SW 1271 (cell line): ENCODE results near the gene TRPM3.
A peak's percentile ranks its signal among the peaks of the same experiment; 100 is the strongest.

Source experiments
- DNase-seq, 2 experiments: peaks; one replicate each; lab custom pipeline; 2025; lab: John Stamatoyannopoulos, UW

Gene TRPM3

GRCh38 chr9:70947511-70947910, 173.9 kb downstream of the TRPM3 start:
- DNase-seq: no peak

- DNase-seq: no peak
Measured at GRCh38 chr9:70947086-70947485, 174.3 kb downstream of the TRPM3 start.

- no peak for DNase-seq
Measured at GRCh38 chr9:70945301-70945700, 176.1 kb downstream of the TRPM3 start.

GRCh38 chr9:70941191-70941590, 180.2 kb downstream of the TRPM3 start:
- no peak for DNase-seq

GRCh38 chr9:70940605-70941004, 180.8 kb downstream of the TRPM3 start:
- no peak for DNase-seq

GRCh38 chr9:70936536-70936935, 184.9 kb downstream of the TRPM3 start:
- DNase-seq: no peak

GRCh38 chr9:70935856-70936255, 185.6 kb downstream of the TRPM3 start:
- no peak for DNase-seq

- DNase-seq: no peak
Measured at GRCh38 chr9:70934642-70935041, 186.8 kb downstream of the TRPM3 start.

- no peak for DNase-seq
Measured at GRCh38 chr9:70933321-70933720, 188.1 kb downstream of the TRPM3 start.

- DNase-seq: no peak
Measured at GRCh38 chr9:70932097-70932496, 189.3 kb downstream of the TRPM3 start.

- DNase-seq: no peak
Measured at GRCh38 chr9:70927530-70927929, 193.9 kb downstream of the TRPM3 start.

- peak; percentile 30 to 78 for DNase-seq
Measured at GRCh38 chr9:70924895-70925547, 196.4 kb downstream of the TRPM3 start.

GRCh38 chr9:70924380-70924779, 197.0 kb downstream of the TRPM3 start:
- no peak for DNase-seq

GRCh38 chr9:70923961-70924360, 197.5 kb downstream of the TRPM3 start:
- DNase-seq: no peak

- no peak for DNase-seq
Measured at GRCh38 chr9:70921136-70921535, 200.3 kb downstream of the TRPM3 start.

- DNase-seq: no peak
Measured at GRCh38 chr9:70917277-70917676, 204.1 kb downstream of the TRPM3 start.

- no peak for DNase-seq
Measured at GRCh38 chr9:70911791-70912190, 209.6 kb downstream of the TRPM3 start.

GRCh38 chr9:70910598-70910997, 210.8 kb downstream of the TRPM3 start:
- DNase-seq: no peak

GRCh38 chr9:70902692-70903131, 218.7 kb downstream of the TRPM3 start:
- peak; percentile 74 to 90 for DNase-seq

- DNase-seq: no peak
Measured at GRCh38 chr9:70902171-70902570, 219.2 kb downstream of the TRPM3 start.

- DNase-seq: no peak
Measured at GRCh38 chr9:70901746-70902145, 219.7 kb downstream of the TRPM3 start.

- DNase-seq: no peak
Measured at GRCh38 chr9:70901013-70901412, 220.4 kb downstream of the TRPM3 start.

GRCh38 chr9:70893580-70894122, 227.8 kb downstream of the TRPM3 start:
- no peak for DNase-seq

GRCh38 chr9:70888471-70888870, 232.9 kb downstream of the TRPM3 start:
- DNase-seq: no peak
